PC-3 (cell line): ENCODE data around the gene MACROD2. TPM values are rescaled to one million over a fixed set of nuclear protein-coding genes. Genes with fewer than 3 reads are reported as not detected.
A peak's percentile ranks its signal among the peaks of the same experiment; 100 is the strongest.

Experiments
- ATAC-seq: fragments of 200-7000 bp; cut with Tn5 transposase; 2 replicates; pipeline ENCODE4 v1.9.1; 2020; ENCODE audit warnings: mild to moderate bottlenecking, moderate library complexity
- BruUV-seq: library from RNA; stranded (reverse); fragments of 400-500 nt; replicated peaks from 2 replicates; lab custom pipeline; 2021; lab: Mats Ljungman, UMichigan
- CTCF ChIA-PET: fragments of 300-600 bp; sonication (Branson Sonifier 250); formaldehyde crosslinking; loops from one replicate; lab custom pipeline; 2022; ENCODE audit warnings: antibody characterized with exemption; lab: Charles Lee
- POLR2A ChIA-PET: fragments of 300-600 bp; sonication (Branson Sonifier 250); formaldehyde crosslinking; loops from one replicate; lab custom pipeline; 2022; ENCODE audit warnings: antibody characterized with exemption; ENCODE audit not compliant: unreplicated experiment; lab: Charles Lee
- DNase-seq: peaks from one replicate; pipeline ENCODE4 v3.0.0-alpha.2; 2015
- H2AFZ ChIP-seq: fragments of 300-600 bp; sonication (generic); 2 replicates; pipeline ENCODE4 v1.6.0; 2016; ENCODE audit warnings: antibody characterized with exemption, low read length
- H3F3A ChIP-seq: fragments of 300-600 bp; sonication (generic); one replicate; pipeline ENCODE4 v1.6.0; 2017; ENCODE audit warnings: antibody characterized with exemption, low read length, control low read depth, mild to moderate bottlenecking; ENCODE audit not compliant: unreplicated experiment
- H3K27ac ChIP-seq: fragments of 300-600 bp; sonication (generic); 2 replicates; pipeline ENCODE4 v1.5.1; 2016; ENCODE audit warnings: mild to moderate bottlenecking, low read length
- H3K27me3 ChIP-seq: fragments of 300-600 bp; sonication (generic); 2 replicates; pipeline ENCODE4 v1.6.1; 2016; ENCODE audit warnings: low read length, mixed read lengths
- H3K36me3 ChIP-seq: fragments of 300-600 bp; sonication (generic); 2 replicates; pipeline ENCODE4 v1.6.1; 2016; ENCODE audit warnings: low read depth, mixed run types, low read length, mixed read lengths
- H3K4me1 ChIP-seq: fragments of 300-600 bp; sonication (generic); 2 replicates; pipeline ENCODE4 v1.5.1; 2016; ENCODE audit warnings: low read length; ENCODE audit not compliant: insufficient read depth
- H3K4me2 ChIP-seq: fragments of 300-600 bp; sonication (generic); 2 replicates; pipeline ENCODE4 v1.6.0; 2016; ENCODE audit warnings: low read length
- H3K4me3 ChIP-seq: fragments of 300-600 bp; sonication (generic); 2 replicates; pipeline ENCODE4 v1.5.1; 2016; ENCODE audit warnings: mild to moderate bottlenecking, low read length, mixed read lengths
- H3K79me2 ChIP-seq: fragments of 300-600 bp; sonication (generic); 2 replicates; pipeline ENCODE4 v1.6.1; 2017; ENCODE audit warnings: low read length, mixed read lengths
- H3K9ac ChIP-seq: fragments of 300-600 bp; sonication (generic); 2 replicates; pipeline ENCODE4 v1.6.0; 2016; ENCODE audit warnings: mild to moderate bottlenecking, low read length
- H3K9me2 ChIP-seq: fragments of 300-600 bp; sonication (generic); replicated peaks from 2 replicates; pipeline ENCODE4 v1.6.1; 2016; ENCODE audit warnings: mixed run types, low read length, mixed read lengths
- H3K9me3 ChIP-seq: fragments of 300-600 bp; sonication (generic); 2 replicates; pipeline ENCODE4 v1.6.1; 2016; ENCODE audit warnings: low read length, mixed read lengths
- H4K20me1 ChIP-seq: fragments of 300-600 bp; sonication (generic); 2 replicates; pipeline ENCODE4 v1.6.1; 2016; ENCODE audit warnings: low read length, mixed read lengths
- CTCF ChIP-seq: fragments of 300-600 bp; sonication (generic); conservative IDR thresholded peaks from 2 replicates; pipeline ENCODE4 v1.5.1; 2017; ENCODE audit warnings: antibody characterized with exemption, low read depth, mild to moderate bottlenecking, low read length
- EZH2 ChIP-seq: fragments of 300-600 bp; sonication (generic); IDR thresholded peaks from one replicate; pipeline ENCODE4 v1.6.1; 2017; ENCODE audit warnings: antibody characterized with exemption, mild to moderate bottlenecking, low read length; ENCODE audit not compliant: unreplicated experiment
- EZH2phosphoT487 ChIP-seq: fragments of 300-600 bp; sonication (generic); IDR thresholded peaks from 2 replicates; pipeline ENCODE4 v1.6.1; 2018; ENCODE audit warnings: mild to moderate bottlenecking, antibody characterized with exemption, low read length, borderline replicate concordance
- intact Hi-C: fragments of 100-400 bp; cut with micrococcal nuclease; formaldehyde crosslinking; loops from 2 replicates; pipeline ENCODE4 v1.9.0; 2023
- total RNA-seq: library from RNA; depleted of rRNA; stranded (reverse); fragments of >200 nt; gene quantifications from 2 replicates; pipeline ENCODE4 v1.2.3, GENCODE V29; 2014

Gene MACROD2
- total RNA-seq, 1 experiment from 2014 or later, result 3.1 TPM

DNA sequence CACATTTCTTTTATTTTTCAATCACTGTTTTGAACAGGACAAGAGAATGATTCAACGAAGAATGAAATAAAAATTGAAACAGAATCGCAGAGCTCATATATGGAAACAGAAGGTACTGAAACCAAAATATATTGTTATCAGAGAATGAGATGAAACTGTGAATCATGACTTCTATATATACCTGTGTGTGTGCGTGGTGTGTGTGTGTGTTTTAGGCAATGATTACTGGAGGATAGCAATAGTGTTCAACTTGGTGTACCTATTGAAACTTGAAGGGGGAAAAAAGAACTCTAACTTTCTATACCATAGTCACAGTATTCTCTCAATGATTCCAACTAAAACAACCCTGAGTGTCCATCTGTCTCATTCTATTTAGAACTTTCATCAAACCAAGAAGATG lies 1991.4 kb downstream of the MACROD2 start:
- Histone ChIP-seq H3F3A (no peaks in the 10 kb centered on the region), H3K4me2 (peak overlapping the region; percentile 68), H3K27me3 (no peaks in the 10 kb centered on the region), H3K79me2 (no peaks in the 10 kb centered on the region), H3K9ac (no peak overlapping the region), H4K20me1 (no peaks in the 10 kb centered on the region), H3K36me3 (no peaks in the 10 kb centered on the region), H3K27ac (no peak overlapping the region), H2AFZ (peak overlapping the region; percentile 85; the same call in 1 of the 2 replicates), H3K4me3 (no peak overlapping the region), H3K9me2 (no peaks in the 10 kb centered on the region), H3K4me1 (no peaks in the 10 kb centered on the region), H3K9me3 (no peaks in the 10 kb centered on the region)
- ChIA-PET CTCF (no interaction called here), POLR2A (no interaction called here)
- no peak for DNase-seq
- TF ChIP-seq CTCF (no peak), EZH2 (no peak), EZH2phosphoT487 (no peak)
- no TSS peak for BruUV-seq
- intact Hi-C loops, result no loop called here
- ATAC-seq, result no peak

GRCh38 chr20:15991279-15991678 lies 1996.0 kb downstream of the MACROD2 start:
- no peaks in the 10 kb centered on the region for H3K9me3 ChIP-seq
- BruUV-seq, result no TSS peak
- intact Hi-C loops, result no loop called here

More at GRCh38 chr20:15991279-15991678, 1996.0 kb downstream of the MACROD2 start:
- Histone ChIP-seq H3K9me2 (no peaks in the 10 kb centered on the region), H3K27me3 (no peaks in the 10 kb centered on the region), H3K4me3 (no peak overlapping the region), H4K20me1 (no peaks in the 10 kb centered on the region), H3K27ac (no peak overlapping the region), H3K36me3 (no peaks in the 10 kb centered on the region), H3K4me1 (peaks cover 8% of the 10 kb centered on the region; the same call in 1 of the 2 replicates), H3K79me2 (no peaks in the 10 kb centered on the region), H3K9ac (no peak overlapping the region), H3K4me2 (no peak overlapping the region), H3F3A (no peaks in the 10 kb centered on the region), H2AFZ (no peak overlapping the region)
- no peak for DNase-seq
- ChIA-PET POLR2A (no interaction called here), CTCF (no interaction called here)
- ATAC-seq, result no peak
- TF ChIP-seq EZH2 (no peak), CTCF (no peak), EZH2phosphoT487 (no peak)
